Esophagus (tissue), 2 donors: ENCODE measurements around the gene SMIM27. TPM values are rescaled to one million over a fixed set of nuclear protein-coding genes. Genes with fewer than 3 reads are reported as not detected.

Experiments used
- H3K27ac ChIP-seq, 2 donors: one replicate each; pipeline ENCODE4 v1.5.1; 2013; ENCODE audit warnings: low read depth in 2 of 2, mild to moderate bottlenecking in 2 of 2, inconsistent platforms in 1 of 2, low read length in 1 of 2, moderate library complexity in 1 of 2
- H3K27me3 ChIP-seq, 2 donors: one replicate each; pipeline ENCODE4 v1.6.1; 2013; ENCODE audit warnings: low read length in 2 of 2, control low read depth in 1 of 2, mild to moderate bottlenecking in 1 of 2; ENCODE audit not compliant: insufficient read depth in 2 of 2, control insufficient read depth in 1 of 2
- H3K36me3 ChIP-seq, 2 donors: one replicate each; pipeline ENCODE4 v1.6.1; 2013; ENCODE audit warnings: low read length in 1 of 2; ENCODE audit not compliant: control insufficient read depth in 2 of 2, insufficient read depth in 2 of 2
- H3K4me1 ChIP-seq, 2 donors: one replicate each; pipeline ENCODE4 v1.6.1; 2013; ENCODE audit warnings: low read length in 1 of 2; ENCODE audit not compliant: control insufficient read depth in 2 of 2, insufficient read depth in 2 of 2
- H3K4me3 ChIP-seq, 2 donors: one replicate each; pipeline ENCODE4 v1.5.1; 2013; ENCODE audit warnings: low read length in 2 of 2, mild to moderate bottlenecking in 2 of 2, low read depth in 1 of 2, moderate library complexity in 1 of 2
- H3K9me3 ChIP-seq, 2 donors: one replicate each; pipeline ENCODE4 v1.6.1; 2013; ENCODE audit warnings: mild to moderate bottlenecking in 2 of 2, low read depth in 1 of 2, low read length in 1 of 2, moderate library complexity in 1 of 2; ENCODE audit not compliant: control insufficient read depth in 2 of 2, insufficient read depth in 1 of 2
- WGBS, 2 donors: extraction: QIAGEN DNeasy Blood & Tissue Kit; methylation state at CpG; one replicate each; pipeline ENCODE4 v1.1.7; 2013; 5-methylcytosine and 5-hydroxymethylcytosine counted together
- polyA plus RNA-seq, 2 donors: library from polyadenylated mRNA; stranded (reverse); fragments of 200-250 nt; gene quantifications; one replicate each; pipeline ENCODE4 v1.2.3, GENCODE V29; 2013
- donor health status: healthy with polysubstance abuse.
- donor health status: Bipolar disorder and iron deficiency.

The SMIM27 gene
- polyA plus RNA-seq, 2 donors: 4.4 to 5.4 TPM

- Histone ChIP-seq H3K9me3 (no peaks in the 10 kb centered on the region), H3K4me1 (peaks cover 0 to 2% of the 10 kb centered on the region in 2 donors), H3K36me3 (peaks cover 0 to 2% of the 10 kb centered on the region in 2 donors), H3K27ac (no peak overlapping the region), H3K27me3 (no peaks in the 10 kb centered on the region), H3K4me3 (no peak overlapping the region)
- WGBS, 2 donors: 84% methylated on average over 7 of the region's 7 CpGs
Measured at GRCh38 chr9:32573821-32574220, 21.7 kb downstream of the SMIM27 start.

DNA sequence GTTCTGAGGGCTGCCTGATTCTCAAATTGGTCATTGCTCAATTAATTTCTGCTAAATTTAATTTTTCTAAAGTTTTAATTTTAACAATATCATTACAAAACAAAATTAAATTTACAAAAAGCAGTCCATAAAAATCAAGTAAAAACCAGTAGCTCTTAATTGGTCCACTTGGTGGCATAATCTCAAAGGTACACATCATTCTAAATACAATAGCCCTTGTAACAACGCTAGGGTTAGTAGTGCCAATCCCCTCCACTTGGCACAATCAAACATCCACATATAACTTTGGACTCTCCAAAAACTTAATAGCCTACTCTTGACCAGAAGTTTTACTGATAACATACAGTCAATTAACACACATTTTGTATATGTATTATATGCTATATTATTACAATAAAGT, 22.7 kb downstream of the SMIM27 start:
- WGBS, 2 donors: 39 to 53% methylated on average over 1 of the region's 1 CpG
- Histone ChIP-seq H3K27me3 (no peaks in the 10 kb centered on the region), H3K9me3 (no peaks in the 10 kb centered on the region), H3K4me3 (no peak overlapping the region), H3K36me3 (peaks cover 0 to 2% of the 10 kb centered on the region in 2 donors), H3K4me1 (peaks cover 0 to 2% of the 10 kb centered on the region in 2 donors), H3K27ac (no peak overlapping the region)

DNA sequence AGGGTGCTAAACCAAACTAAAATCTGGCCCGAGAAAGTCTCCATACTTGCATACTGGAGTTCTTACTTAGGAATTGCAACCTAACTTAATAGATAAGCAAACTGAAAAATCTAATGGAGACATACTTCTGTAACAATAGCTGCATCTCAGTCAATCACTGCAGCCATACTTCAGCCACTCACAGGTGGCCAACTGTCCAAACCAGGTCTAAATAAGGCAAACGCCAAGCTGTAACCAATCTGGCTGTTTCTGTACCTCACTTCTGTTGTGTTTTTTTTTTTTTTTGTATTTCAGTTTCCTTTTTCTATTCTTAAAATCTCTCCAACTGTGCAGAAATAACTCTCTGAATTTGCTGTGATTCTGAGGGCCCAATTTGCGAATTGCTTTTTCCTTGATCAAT, 25.2 kb downstream of the SMIM27 start:
- no peaks in the 10 kb centered on the region for H3K36me3 ChIP-seq
- no peak overlapping the region for H3K4me3 ChIP-seq
- no peak overlapping the region for H3K27ac ChIP-seq
- H3K9me3 ChIP-seq: no peaks in the 10 kb centered on the region
- no peaks in the 10 kb centered on the region for H3K27me3 ChIP-seq
- WGBS, 2 donors: 80 to 83% methylated on average over 3 of the region's 3 CpGs
- H3K4me1 ChIP-seq: no peaks in the 10 kb centered on the region

GRCh38 chr9:32578976-32579375, 26.8 kb downstream of the SMIM27 start:
- Histone ChIP-seq H3K4me1 (no peaks in the 10 kb centered on the region), H3K36me3 (no peaks in the 10 kb centered on the region), H3K27me3 (no peaks in the 10 kb centered on the region), H3K4me3 (no peak overlapping the region), H3K9me3 (no peaks in the 10 kb centered on the region), H3K27ac (no peak overlapping the region)
- 60 to 62% methylated on average over 5 of the region's 5 CpGs for WGBS, 2 donors

- 18 to 21% methylated on average over 4 of the region's 4 CpGs for WGBS, 2 donors
- Histone ChIP-seq H3K27ac (no peak overlapping the region), H3K4me3 (no peak overlapping the region), H3K27me3 (no peaks in the 10 kb centered on the region), H3K4me1 (no peaks in the 10 kb centered on the region), H3K36me3 (no peaks in the 10 kb centered on the region), H3K9me3 (no peaks in the 10 kb centered on the region)
Measured at GRCh38 chr9:32579706-32580331, 27.7 kb downstream of the SMIM27 start.

DNA sequence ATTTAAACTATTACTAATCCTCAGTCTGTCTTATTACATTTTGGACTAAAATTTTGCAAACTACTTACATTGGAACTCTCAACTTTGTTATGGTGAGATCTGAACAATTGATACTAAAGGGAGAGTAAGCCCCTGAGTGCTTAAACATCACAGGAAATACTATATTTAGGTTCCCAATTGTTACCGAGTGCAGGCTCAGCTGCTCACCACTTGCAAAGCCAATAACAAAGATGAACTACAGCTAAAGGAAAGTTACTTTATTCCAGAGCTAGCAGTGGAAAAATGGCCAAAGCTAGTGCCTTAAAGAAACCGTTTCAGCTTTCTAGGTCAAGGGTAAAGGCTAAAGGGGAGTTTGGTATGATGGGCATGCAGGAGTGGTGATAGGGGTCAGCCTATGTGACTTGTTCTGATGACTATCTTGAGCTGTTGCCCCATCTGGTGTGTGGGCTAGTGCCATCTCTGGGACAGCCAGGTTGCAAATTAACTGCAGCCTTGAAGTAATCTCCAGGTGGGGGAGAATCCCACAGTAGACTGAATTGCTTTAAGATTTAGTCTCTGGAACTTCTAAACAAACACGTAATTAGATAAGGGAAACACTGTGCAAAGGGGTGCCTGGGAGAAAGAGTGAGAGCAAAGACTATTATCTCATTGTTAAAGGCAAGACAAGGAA, 28.6 kb downstream of the SMIM27 start:
- no peaks in the 10 kb centered on the region for H3K9me3 ChIP-seq
- H3K4me3 ChIP-seq: no peak overlapping the region
- 18 to 25% methylated on average over 3 of the region's 3 CpGs for WGBS, 2 donors
- no peaks in the 10 kb centered on the region for H3K36me3 ChIP-seq
- H3K4me1 ChIP-seq: no peaks in the 10 kb centered on the region
- no peaks in the 10 kb centered on the region for H3K27me3 ChIP-seq
- no peak overlapping the region for H3K27ac ChIP-seq

DNA sequence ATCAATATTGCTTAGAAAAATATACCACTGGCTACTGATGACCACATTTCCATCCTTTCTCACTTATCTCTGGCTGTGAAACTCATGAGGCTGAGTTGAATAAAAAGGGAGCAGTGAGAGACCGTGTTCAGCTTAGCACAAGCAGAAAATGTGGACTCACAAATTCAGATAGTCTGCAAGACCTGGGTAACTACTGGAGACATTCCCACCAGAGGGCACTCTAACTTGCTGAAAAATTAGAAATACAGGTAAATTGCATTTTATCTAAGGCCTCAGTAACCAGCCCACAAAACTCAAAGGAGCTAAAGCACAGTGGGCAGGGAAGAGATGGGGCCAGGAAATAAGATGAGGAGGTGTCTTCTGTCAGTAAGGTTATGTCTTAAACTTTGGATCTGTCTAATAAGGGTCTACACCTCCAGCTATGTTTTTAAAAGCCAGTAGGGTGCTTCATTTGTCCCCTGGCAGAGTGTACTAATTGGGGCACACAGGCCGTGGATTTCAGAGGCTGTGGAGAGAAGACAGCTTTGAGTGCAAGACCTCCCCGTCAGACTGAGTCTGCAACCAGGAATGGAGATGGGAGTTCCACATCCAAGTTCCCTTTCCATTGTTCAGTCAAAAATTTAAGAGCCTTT, 29.5 kb downstream of the SMIM27 start:
- Histone ChIP-seq H3K27me3 (no peaks in the 10 kb centered on the region), H3K36me3 (no peaks in the 10 kb centered on the region), H3K4me3 (no peak overlapping the region), H3K9me3 (no peaks in the 10 kb centered on the region), H3K4me1 (no peaks in the 10 kb centered on the region), H3K27ac (no peak overlapping the region)
- WGBS, 2 donors: 45% methylated on average over 3 of the region's 3 CpGs

- 25 to 34% methylated on average over 2 of the region's 2 CpGs for WGBS, 2 donors
- H3K27me3 ChIP-seq: no peaks in the 10 kb centered on the region
- H3K36me3 ChIP-seq: no peaks in the 10 kb centered on the region
Measured at GRCh38 chr9:32584784-32585183, 32.7 kb downstream of the SMIM27 start.

GRCh38 chr9:32587901-32588300, 35.8 kb downstream of the SMIM27 start:
- no peaks in the 10 kb centered on the region for H3K9me3 ChIP-seq
- no peaks in the 10 kb centered on the region for H3K27me3 ChIP-seq
- no peak overlapping the region for H3K27ac ChIP-seq
- H3K4me1 ChIP-seq: no peaks in the 10 kb centered on the region
- no peaks in the 10 kb centered on the region for H3K36me3 ChIP-seq
- H3K4me3 ChIP-seq: no peak overlapping the region

More at GRCh38 chr9:32584784-32585183, 32.7 kb downstream of the SMIM27 start:
- H3K9me3 ChIP-seq: no peaks in the 10 kb centered on the region
- H3K27ac ChIP-seq: no peak overlapping the region
- H3K4me1 ChIP-seq: no peaks in the 10 kb centered on the region
- H3K4me3 ChIP-seq: no peak overlapping the region
